ENCODE measurements around the gene LRIT2. TPM values are rescaled to one million over a fixed set of nuclear protein-coding genes. Genes with fewer than 3 reads are reported as not detected.

Gene LRIT2
- total and polyA plus RNA-seq, 4 donors: not detected

GRCh38 chr10:84205853-84206525 lies 19.4 kb downstream of the LRIT2 start:
- H3K9me3 ChIP-seq (ENCODE audit: control insufficient read depth in 4 of 4, insufficient read depth in 3 of 4, low read length in 3 of 4): peaks cover 0 to 2% (median 0%) of the 10 kb centered on the region in 4 donors
- DNase-seq (no peak), ATAC-seq (ENCODE audit: insufficient read depth, low FRiP score) (no peak)
- 64 to 70% methylated on average over 6 of the region's 6 CpGs for WGBS, 2 donors
- no peak for TF ChIP-seq CTCF (IDR thresholded peaks at IDR 0.05; ENCODE audit: control extremely low read depth, extremely low read depth)
- no peaks in the 10 kb centered on the region for H3K36me3 ChIP-seq (ENCODE audit: control insufficient read depth in 4 of 4, insufficient read depth in 4 of 4, low read length in 4 of 4)
- peaks cover 0 to 6% (median 0%) of the 10 kb centered on the region in 3 donors for H3K27me3 ChIP-seq (ENCODE audit: control insufficient read depth in 3 of 3, insufficient read depth in 3 of 3, low read length in 2 of 3)
- H3K27ac ChIP-seq (ENCODE audit: low read depth in 1 of 2, low read length in 1 of 2): no peak overlapping the region
- H3K9ac ChIP-seq (ENCODE audit: insufficient read depth in 1 of 2, low read length in 2 of 2): no peak overlapping the region
- no peak overlapping the region for H3K4me3 ChIP-seq
- H3K4me1 ChIP-seq (ENCODE audit: control insufficient read depth in 5 of 5, insufficient read depth in 5 of 5, low read length in 5 of 5): no peaks in the 10 kb centered on the region

GRCh38 chr10:84205049-84205852 lies 20.1 kb downstream of the LRIT2 start:
- Histone ChIP-seq H3K4me3 (no peak overlapping the region), H3K4me1 (ENCODE audit: control insufficient read depth in 5 of 5, insufficient read depth in 5 of 5, low read length in 5 of 5) (no peaks in the 10 kb centered on the region), H3K9ac (ENCODE audit: insufficient read depth in 1 of 2, low read length in 2 of 2) (no peak overlapping the region), H3K9me3 (ENCODE audit: control insufficient read depth in 4 of 4, insufficient read depth in 3 of 4, low read length in 3 of 4) (peaks cover 0 to 2% (median 0%) of the 10 kb centered on the region in 4 donors), H3K27ac (ENCODE audit: low read depth in 1 of 2, low read length in 1 of 2) (no peak overlapping the region), H3K27me3 (ENCODE audit: control insufficient read depth in 3 of 3, insufficient read depth in 3 of 3, low read length in 2 of 3) (peaks cover 0 to 6% (median 0%) of the 10 kb centered on the region in 3 donors), H3K36me3 (ENCODE audit: control insufficient read depth in 4 of 4, insufficient read depth in 4 of 4, low read length in 4 of 4) (no peaks in the 10 kb centered on the region)
- WGBS, 2 donors: 32 to 33% methylated on average over 8 of the region's 8 CpGs
- peak; percentile 26 for TF ChIP-seq CTCF (IDR thresholded peaks at IDR 0.05; ENCODE audit: control extremely low read depth, extremely low read depth)
- peak in 2 of 3 donors; percentile 2 to 14 for DNase-seq
- ATAC-seq (ENCODE audit: insufficient read depth, low FRiP score): peak; percentile 63

- Histone ChIP-seq H3K27me3 (ENCODE audit: control insufficient read depth in 3 of 3, insufficient read depth in 3 of 3, low read length in 2 of 3) (peaks cover 0 to 6% (median 0%) of the 10 kb centered on the region in 3 donors), H3K27ac (ENCODE audit: low read depth in 1 of 2, low read length in 1 of 2) (no peak overlapping the region), H3K9ac (ENCODE audit: insufficient read depth in 1 of 2, low read length in 2 of 2) (no peak overlapping the region), H3K4me3 (no peak overlapping the region), H3K4me1 (ENCODE audit: control insufficient read depth in 5 of 5, insufficient read depth in 5 of 5, low read length in 5 of 5) (no peaks in the 10 kb centered on the region), H3K36me3 (ENCODE audit: control insufficient read depth in 4 of 4, insufficient read depth in 4 of 4, low read length in 4 of 4) (no peaks in the 10 kb centered on the region), H3K9me3 (ENCODE audit: control insufficient read depth in 4 of 4, insufficient read depth in 3 of 4, low read length in 3 of 4) (peaks cover 0 to 2% (median 0%) of the 10 kb centered on the region in 4 donors)
- no peak for TF ChIP-seq CTCF (IDR thresholded peaks at IDR 0.05; ENCODE audit: control extremely low read depth, extremely low read depth)
- ATAC-seq (ENCODE audit: insufficient read depth, low FRiP score): no peak
- DNase-seq: no peak
- 92 to 93% methylated on average over 4 of the region's 4 CpGs for WGBS, 2 donors
Observed at GRCh38 chr10:84204610-84205009, 20.7 kb downstream of the LRIT2 start.

Measured in lung (tissue), 12 donors.